Esophagus squamous epithelium (tissue), 4 donors: ENCODE results near the gene CEP78.

Experiments
- CTCF ChIP-seq, 6 experiments: fragments of 450-650 bp in 4 of 6; fragments of 200-600 bp in 2 of 6; sonication (generic) in 2 of 6; IDR thresholded peaks; one replicate each; pipeline ENCODE4 v1.5.1; 2016 to 2019; ENCODE audit warnings: antibody characterized with exemption in 6 of 6, mild to moderate bottlenecking in 4 of 6, moderate library complexity in 4 of 6
- POLR2A ChIP-seq, 4 donors: fragments of 450-650 bp; IDR thresholded peaks; one replicate each; pipeline ENCODE4 v1.6.1; 2017; ENCODE audit warnings: antibody characterized with exemption in 4 of 4, mild to moderate bottlenecking in 4 of 4, moderate library complexity in 3 of 4

GRCh38 chr9:78213712-78214111 is 22.2 kb upstream of the CEP78 start:
- TF ChIP-seq CTCF (IDR thresholded peaks at IDR 0.05) (peak in 4 of 6 experiments; percentile 7 to 29 (median 20)), POLR2A (IDR thresholded peaks at IDR 0.05) (no peak)
